8988T (cell line): ENCODE measurements around the gene MINDY4.
"Not testable (repeated sequence)": the region's sequence is repeated elsewhere in the genome, so short reads cannot be mapped to it uniquely, and the experiment has no call there.

Experiments used
- DNase-seq: peaks from one replicate; pipeline ENCODE4 v3.0.0; 2011

The MINDY4 gene

DNA sequence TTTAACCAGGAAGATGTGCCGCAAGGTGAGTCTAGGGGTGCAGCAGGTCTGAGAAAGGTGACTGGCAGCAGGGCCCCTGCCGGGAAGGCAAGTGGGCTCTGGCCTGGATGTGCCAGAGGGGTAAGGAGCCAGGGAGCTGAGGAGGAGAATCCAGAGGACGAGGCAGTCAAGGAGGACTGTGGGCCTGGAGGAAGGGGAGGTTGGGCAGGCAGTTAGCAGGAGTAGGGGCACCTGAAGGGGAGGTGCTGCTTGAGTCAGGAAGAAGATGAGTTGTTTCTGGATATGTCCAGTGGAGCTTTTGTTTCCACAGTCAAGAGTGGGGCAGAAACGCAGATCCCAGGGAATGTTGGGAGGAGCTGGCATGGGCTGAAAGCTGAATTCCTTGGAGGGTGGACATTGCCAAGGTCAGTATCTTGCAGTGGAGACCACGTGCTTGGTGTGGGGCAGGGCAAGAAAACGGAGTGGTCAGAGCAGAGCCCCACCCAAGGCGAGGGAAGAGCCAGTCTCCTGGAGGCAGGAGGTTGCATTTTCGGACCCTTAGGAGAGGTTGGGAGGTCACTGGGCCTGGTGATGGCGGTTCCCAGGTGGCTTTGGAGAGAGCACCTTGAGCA, 34.0 kb downstream of the MINDY4 start:
- DNase-seq: no peak

DNA sequence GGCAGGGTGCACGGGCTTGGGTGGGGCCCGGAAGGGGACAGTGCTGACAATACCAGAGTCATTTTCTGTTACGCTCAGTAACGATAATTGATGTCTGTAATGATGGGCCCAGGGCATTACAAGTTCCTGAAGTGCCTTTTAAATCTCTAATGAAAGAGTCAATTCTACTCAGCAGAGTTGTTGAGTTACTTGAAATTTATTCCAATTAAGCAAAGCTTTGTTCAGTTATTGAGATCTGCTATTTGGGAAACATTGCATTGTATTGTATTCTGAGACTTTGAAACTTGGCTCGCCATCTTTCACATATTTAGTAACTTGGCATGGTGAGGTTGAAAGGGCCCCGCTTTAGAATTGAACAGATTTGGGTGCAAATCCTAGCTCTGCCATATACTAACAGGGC, 34.7 kb downstream of the MINDY4 start:
- DNase-seq: no peak

- DNase-seq: not testable (repeated sequence)
These were observed 36.3 kb downstream of the MINDY4 start for GRCh38 chr7:30807477-30807876.

GRCh38 chr7:30807941-30808340, 36.7 kb downstream of the MINDY4 start:
- DNase-seq: not testable (repeated sequence)

- no peak for DNase-seq
These were observed 39.8 kb downstream of the MINDY4 start for GRCh38 chr7:30810986-30811385.

DNA sequence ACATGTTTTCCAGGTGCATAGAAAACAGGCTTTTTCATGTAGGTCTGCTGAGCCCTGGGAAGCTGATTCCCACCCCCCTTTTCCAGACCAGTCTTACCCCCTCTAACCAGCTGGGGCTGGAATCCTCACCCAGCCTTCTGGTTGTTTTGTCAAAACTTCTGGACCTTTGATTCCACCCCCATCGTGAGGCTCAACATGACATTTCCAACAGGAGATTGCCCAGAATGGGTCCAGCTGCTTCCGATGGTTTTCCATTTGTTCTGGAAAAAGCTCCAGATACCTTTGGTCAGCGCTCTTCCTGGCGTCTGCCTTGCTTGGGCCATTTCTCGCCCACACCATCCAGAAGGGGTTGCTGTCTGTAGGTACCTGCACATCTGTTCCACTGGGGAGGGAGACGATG, 41.5 kb downstream of the MINDY4 start:
- DNase-seq: no peak

DNA sequence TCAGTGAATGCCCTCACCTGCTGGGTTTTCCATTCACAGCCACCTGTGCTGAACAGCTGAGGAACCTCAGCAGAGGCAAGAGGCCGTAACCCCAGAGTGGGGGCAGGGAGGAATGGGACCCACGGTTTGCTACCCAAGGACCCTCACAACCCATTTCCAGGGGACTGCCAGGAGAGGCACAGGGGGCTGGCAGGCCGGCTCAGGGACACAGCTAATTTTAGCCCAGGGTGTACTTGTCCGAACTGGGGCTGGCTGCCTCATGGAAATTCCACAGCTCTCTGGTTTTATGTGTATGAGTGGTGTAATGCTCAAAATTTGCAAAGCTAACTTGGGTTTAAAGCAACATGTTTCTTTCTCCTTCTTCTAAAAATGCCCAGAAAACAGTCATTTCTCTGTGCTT, 42.2 kb downstream of the MINDY4 start:
- DNase-seq: no peak

GRCh38 chr7:30814700-30815387, 43.6 kb downstream of the MINDY4 start:
- no peak for DNase-seq

DNA sequence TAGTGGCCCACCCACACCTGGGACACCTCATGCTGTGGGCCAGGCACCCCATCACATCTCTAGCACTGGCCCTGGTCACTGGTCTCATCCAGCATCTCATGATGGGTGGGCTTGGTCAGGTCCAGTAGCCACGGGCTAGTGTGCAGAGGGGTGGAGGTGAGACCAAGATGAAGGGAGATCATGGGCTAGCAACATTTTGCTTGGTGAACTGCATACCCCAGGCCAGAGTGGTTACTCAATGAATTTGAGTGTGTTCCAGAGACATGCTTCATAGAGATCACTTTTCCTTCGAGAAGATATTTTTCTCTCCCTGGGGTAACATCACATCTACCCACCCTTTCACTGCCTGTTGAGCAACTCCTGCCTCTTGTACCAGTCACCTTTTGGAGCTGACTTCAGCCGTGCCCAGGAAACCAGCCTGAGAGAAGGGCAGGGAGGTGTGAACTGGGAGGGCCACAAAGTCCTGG, 44.2 kb downstream of the MINDY4 start:
- DNase-seq: no peak

- no peak for DNase-seq
These were observed 44.9 kb downstream of the MINDY4 start for GRCh38 chr7:30815951-30816644.

GRCh38 chr7:30816645-30817370, 45.6 kb downstream of the MINDY4 start:
- no peak for DNase-seq

DNA sequence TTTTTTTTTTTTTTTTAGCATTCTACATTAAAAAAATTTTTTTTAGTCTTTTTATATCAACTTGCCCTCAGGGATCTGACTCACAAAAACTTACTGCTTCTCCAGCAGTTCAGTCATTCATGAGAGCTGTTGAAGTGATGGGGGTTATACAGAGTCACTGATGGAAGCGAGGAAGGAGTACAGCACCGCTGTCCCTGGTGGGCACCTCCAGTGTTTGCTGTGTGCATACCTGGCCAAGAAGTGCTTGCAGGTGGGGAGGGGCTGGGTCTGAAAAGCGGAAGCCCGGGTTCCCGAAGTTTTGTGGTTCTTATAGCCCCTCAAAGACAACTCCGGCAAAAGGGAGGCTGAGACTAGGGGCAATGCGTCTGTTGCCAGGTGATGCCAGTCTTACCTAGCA, 46.2 kb downstream of the MINDY4 start:
- no peak for DNase-seq

- DNase-seq: no peak
These were observed 53.9 kb downstream of the MINDY4 start for GRCh38 chr7:30824821-30825720.

DNA sequence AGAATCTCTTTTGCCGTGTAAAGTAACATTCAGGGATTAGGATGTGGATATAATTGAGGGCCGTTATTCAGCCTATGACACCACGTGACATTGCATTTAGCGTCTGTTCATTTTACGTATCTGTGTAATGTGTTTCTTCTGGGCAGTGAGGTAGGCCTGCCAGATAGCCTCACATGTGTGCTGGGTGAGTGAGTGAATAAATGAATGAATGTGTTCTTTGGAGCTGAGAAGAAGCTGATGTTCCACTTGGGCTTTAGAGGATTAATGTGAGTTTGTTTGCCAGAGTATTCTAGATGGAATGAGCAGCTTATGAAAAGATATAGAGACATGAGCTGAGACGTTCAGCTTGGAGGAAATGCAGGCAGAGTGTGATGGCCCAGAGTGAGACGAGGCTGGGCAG, 55.0 kb downstream of the MINDY4 start:
- DNase-seq: no peak

DNA sequence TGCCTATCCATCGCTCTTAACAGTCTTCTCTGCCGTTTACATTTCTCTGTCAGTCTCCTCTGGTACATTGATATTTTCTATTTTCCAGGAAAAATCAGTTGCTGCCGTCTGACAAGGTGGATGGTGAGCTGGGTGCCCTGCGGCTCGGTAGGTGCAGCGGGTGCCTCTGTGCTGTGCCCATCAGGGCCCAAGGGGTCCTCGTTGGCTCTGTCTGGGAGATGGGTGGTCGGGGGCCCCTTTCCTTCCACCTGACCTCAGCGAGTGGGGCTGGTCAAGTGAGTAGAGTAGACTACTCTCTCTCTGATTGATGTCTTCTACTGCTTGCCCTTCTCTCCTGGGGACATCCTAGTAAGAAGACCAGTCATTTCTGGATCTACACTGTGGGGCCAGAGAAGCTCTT, 57.4 kb downstream of the MINDY4 start:
- DNase-seq: no peak

GRCh38 chr7:30829471-30829870, 58.3 kb downstream of the MINDY4 start:
- no peak for DNase-seq

DNA sequence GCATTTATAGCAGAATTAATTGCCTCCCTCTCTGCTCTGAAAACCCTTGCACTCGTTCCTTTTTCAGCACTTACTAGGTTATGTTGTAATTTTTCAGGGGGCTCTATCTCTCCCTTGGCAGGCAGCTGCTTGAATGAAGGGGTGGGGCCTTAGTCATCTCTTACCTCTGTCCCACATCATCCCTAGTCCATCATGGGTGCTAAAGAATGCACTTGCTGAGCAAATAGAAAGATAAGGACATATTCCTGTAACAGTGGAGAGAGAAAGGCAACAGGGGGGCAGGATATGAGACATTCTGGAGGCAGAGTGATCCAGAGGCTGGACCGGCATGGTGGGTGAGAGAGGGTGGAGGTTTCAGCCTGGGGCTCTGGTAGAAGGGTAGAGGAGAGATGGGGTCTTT, 60.0 kb downstream of the MINDY4 start:
- DNase-seq: no peak

DNA sequence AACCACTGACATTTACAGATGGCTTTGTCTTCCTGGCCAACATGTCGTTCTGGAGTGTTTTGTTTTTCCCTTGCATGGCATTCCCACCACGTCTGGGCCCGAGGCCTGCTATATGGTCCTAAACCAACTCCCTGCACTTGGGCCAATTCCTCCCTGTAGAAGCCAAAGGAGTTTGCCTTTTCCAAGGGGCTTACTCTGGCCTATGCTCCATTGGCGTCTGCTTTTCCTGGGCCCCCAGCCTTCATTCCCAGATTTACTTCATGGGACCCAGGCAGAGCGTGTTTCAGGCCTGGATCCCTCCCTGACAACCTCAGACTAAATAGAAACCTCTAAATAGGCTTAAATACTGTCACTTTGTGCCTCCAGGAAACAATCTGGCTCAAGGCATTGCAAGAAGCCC, 60.7 kb downstream of the MINDY4 start:
- no peak for DNase-seq

DNA sequence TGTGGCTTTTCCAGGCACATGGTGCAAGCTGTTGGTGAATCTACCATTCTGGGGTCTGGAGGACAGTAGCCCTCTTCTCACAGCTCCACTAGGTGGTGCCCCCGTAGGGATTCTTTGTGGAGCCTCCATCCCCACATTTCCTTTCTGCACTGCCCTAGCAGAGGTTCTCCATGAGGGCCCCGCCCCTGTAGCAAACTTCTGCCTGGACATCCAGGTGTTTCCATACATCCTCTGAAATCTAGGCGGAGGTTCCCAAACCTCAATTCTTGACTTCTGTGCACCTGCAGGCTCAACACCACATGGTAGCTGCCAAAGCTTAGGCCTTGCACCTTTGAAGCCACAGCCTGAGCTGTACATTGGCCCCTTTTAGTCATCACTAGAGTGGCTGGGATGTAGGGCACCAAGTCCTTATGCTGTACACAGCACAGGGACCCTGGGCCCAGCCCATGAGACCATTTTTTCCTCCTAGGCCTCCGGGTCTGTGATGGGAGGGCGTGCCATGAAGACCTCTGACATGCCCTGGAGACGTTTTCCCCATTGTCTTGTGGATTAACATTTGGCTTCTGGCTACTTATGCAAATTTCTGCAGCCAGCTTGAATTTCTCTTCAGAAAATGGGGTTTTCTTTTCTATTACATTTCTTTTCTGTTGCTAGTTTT, 62.9 kb downstream of the MINDY4 start:
- not testable (repeated sequence) for DNase-seq

GRCh38 chr7:30835396-30835915, 64.2 kb downstream of the MINDY4 start:
- DNase-seq: no peak

- DNase-seq: no peak
These were observed 65.8 kb downstream of the MINDY4 start for GRCh38 chr7:30836991-30837390.

DNA sequence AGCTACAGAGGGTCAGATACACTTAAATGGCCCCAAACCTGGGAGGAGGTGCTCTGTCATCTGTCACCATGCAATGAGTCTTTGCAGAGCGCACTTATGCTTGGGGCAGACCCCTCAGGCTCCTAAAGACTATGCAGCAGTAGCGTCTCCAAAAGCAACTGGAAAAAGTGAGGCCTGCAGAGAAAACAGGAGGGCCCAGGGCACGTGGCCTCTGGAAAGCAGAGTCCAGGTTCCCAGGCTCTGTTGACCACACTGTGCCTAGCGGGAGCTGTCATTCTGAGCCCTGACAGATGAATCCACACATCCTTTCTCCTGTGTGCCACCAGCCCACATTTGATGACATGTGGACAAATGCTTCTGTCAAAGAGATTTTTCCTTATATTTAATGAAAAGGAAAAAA, 66.4 kb downstream of the MINDY4 start:
- DNase-seq: no peak
